Tibial artery (tissue), 4 donors: ENCODE measurements around the gene UGGT1.

Experiments used
- DNase-seq, 2 donors: peaks; one replicate each; pipeline ENCODE4 v3.0.0-alpha.2; 2019
- H3K27ac ChIP-seq, 2 donors: fragments of 200-600 bp; sonication (generic) in 1 of 2; 1 replicate in 1 of 2; 2 replicates in 1 of 2; pipeline ENCODE4 v1.5.1; 2018 to 2019; ENCODE audit warnings: mild to moderate bottlenecking in 1 of 2
- H3K27me3 ChIP-seq, 2 donors: fragments of 200-600 bp; sonication (generic) in 1 of 2; one replicate each; pipeline versions ENCODE4 v1.5.1 to v1.6.0; 2016 to 2019
- H3K36me3 ChIP-seq, 3 donors: fragments of 200-600 bp; sonication (generic) in 2 of 3; one replicate each; pipeline ENCODE4 v1.5.1; 2016 to 2019; ENCODE audit warnings: mild to moderate bottlenecking in 2 of 3
- H3K4me1 ChIP-seq, 4 donors: fragments of 200-600 bp; sonication (generic) in 2 of 4; 1 replicate in 3 of 4; 2 replicates in 1 of 4; pipeline ENCODE4 v1.5.1; 2016 to 2019
- H3K4me3 ChIP-seq, 2 donors: fragments of 200-600 bp; sonication (generic) in 1 of 2; 1 replicate in 1 of 2; 2 replicates in 1 of 2; pipeline ENCODE4 v1.5.1; 2018 to 2019; ENCODE audit warnings: mild to moderate bottlenecking in 2 of 2
- H3K9me3 ChIP-seq, 3 donors: fragments of 200-600 bp; sonication (generic) in 1 of 3; one replicate each; pipeline ENCODE4 v1.5.1; 2016 to 2019
- CTCF ChIP-seq, 2 experiments: fragments of 200-600 bp in 1 of 2; fragments of 450-650 bp in 1 of 2; IDR thresholded peaks; one replicate each; pipeline ENCODE4 v1.5.1; 2017 to 2019; ENCODE audit warnings: antibody characterized with exemption in 2 of 2, mild to moderate bottlenecking in 1 of 2, moderate library complexity in 1 of 2
- intact Hi-C: fragments of 100-400 bp; cut with DNase I; formaldehyde crosslinking; loops from one replicate; pipeline ENCODE4 v1.15.0; 2023; ENCODE audit warnings: low total_unique reads

The UGGT1 gene

GRCh38 chr2:128196471-128196931 is 105.5 kb downstream of the UGGT1 start:
- H3K27ac ChIP-seq = no peak overlapping the region
- no peaks in the 10 kb centered on the region for H3K9me3 ChIP-seq
- H3K36me3 ChIP-seq = peaks cover under 1 to 7% (median 6%) of the 10 kb centered on the region in 3 donors
- no peaks in the 10 kb centered on the region for H3K27me3 ChIP-seq
- H3K4me1 ChIP-seq = no peaks in the 10 kb centered on the region
- intact Hi-C loops = no loop called here
- no peak for DNase-seq
- no peak for TF ChIP-seq CTCF (IDR thresholded peaks at IDR 0.05)
- H3K4me3 ChIP-seq = no peak overlapping the region

- Histone ChIP-seq H3K36me3 (peaks cover 0 to 4% (median 1%) of the 10 kb centered on the region in 3 donors), H3K4me1 (no peaks in the 10 kb centered on the region), H3K27me3 (no peaks in the 10 kb centered on the region), H3K27ac (no peak overlapping the region), H3K4me3 (no peak overlapping the region), H3K9me3 (no peaks in the 10 kb centered on the region)
- DNase-seq = no peak
- intact Hi-C loops = no loop called here
- no peak for TF ChIP-seq CTCF (IDR thresholded peaks at IDR 0.05)
Observed at GRCh38 chr2:128197059-128197458, 106.1 kb downstream of the UGGT1 start.

GRCh38 chr2:128198656-128199055 is 107.7 kb downstream of the UGGT1 start:
- Histone ChIP-seq H3K27ac (no peak overlapping the region), H3K36me3 (no peaks in the 10 kb centered on the region), H3K4me3 (no peak overlapping the region), H3K4me1 (no peaks in the 10 kb centered on the region), H3K9me3 (no peaks in the 10 kb centered on the region), H3K27me3 (no peaks in the 10 kb centered on the region)
- no peak for TF ChIP-seq CTCF (IDR thresholded peaks at IDR 0.05)
- intact Hi-C loops = no loop called here
- no peak for DNase-seq

GRCh38 chr2:128199141-128199540 is 108.1 kb downstream of the UGGT1 start:
- Histone ChIP-seq H3K27ac (no peak overlapping the region), H3K9me3 (no peaks in the 10 kb centered on the region), H3K4me3 (no peak overlapping the region), H3K36me3 (no peaks in the 10 kb centered on the region), H3K4me1 (no peaks in the 10 kb centered on the region), H3K27me3 (no peaks in the 10 kb centered on the region)
- no peak for DNase-seq
- no peak for TF ChIP-seq CTCF (IDR thresholded peaks at IDR 0.05)
- intact Hi-C loops = no loop called here

GRCh38 chr2:128202791-128203190 is 111.8 kb downstream of the UGGT1 start:
- TF ChIP-seq CTCF (IDR thresholded peaks at IDR 0.05) = no peak
- Histone ChIP-seq H3K27me3 (no peaks in the 10 kb centered on the region), H3K9me3 (peaks cover 0 to 5% (median 0%) of the 10 kb centered on the region in 3 donors), H3K36me3 (no peaks in the 10 kb centered on the region), H3K4me1 (no peaks in the 10 kb centered on the region), H3K27ac (no peak overlapping the region), H3K4me3 (no peak overlapping the region)
- DNase-seq = no peak
- intact Hi-C loops = no loop called here

- no peak overlapping the region for H3K27ac ChIP-seq
- H3K36me3 ChIP-seq = no peaks in the 10 kb centered on the region
- H3K27me3 ChIP-seq = no peaks in the 10 kb centered on the region
- intact Hi-C loops = no loop called here
- TF ChIP-seq CTCF (IDR thresholded peaks at IDR 0.05) = no peak
- H3K4me1 ChIP-seq = no peaks in the 10 kb centered on the region
- peaks cover 0 to 9% (median 0%) of the 10 kb centered on the region in 3 donors for H3K9me3 ChIP-seq
- DNase-seq = no peak
- no peak overlapping the region for H3K4me3 ChIP-seq
Observed at GRCh38 chr2:128206245-128206644, 115.2 kb downstream of the UGGT1 start.
